Small intestine (tissue), 7 donors: Measurements from ENCODE around the gene CDH23. TPM values are rescaled to one million over a fixed set of nuclear protein-coding genes. Genes with fewer than 3 reads are reported as not detected.
A peak's percentile ranks its signal among the peaks of the same experiment; 100 is the strongest.

Experiments
- DNase-seq, 2 donors: peaks; one replicate each; pipeline versions ENCODE4 v3.0.0 to v3.0.0-alpha.2; 2013
- FAIRE-seq: peaks from 2 replicates; lab custom pipeline; 2012; peaks lifted over from hg19 to GRCh38; lab: Jason Lieb, UNC
- H3K27ac ChIP-seq, 3 donors: one replicate each; pipeline ENCODE4 v1.5.1; 2013; ENCODE audit warnings: low read length in 2 of 3, mild to moderate bottlenecking in 2 of 3, control low read depth in 1 of 3, inconsistent platforms in 1 of 3, low read depth in 1 of 3, moderate library complexity in 1 of 3
- H3K27me3 ChIP-seq, 3 donors: one replicate each; pipeline ENCODE4 v1.6.1; 2013; ENCODE audit warnings: low read length in 3 of 3, inconsistent platforms in 1 of 3; ENCODE audit not compliant: control insufficient read depth in 3 of 3, insufficient read depth in 3 of 3
- H3K36me3 ChIP-seq, 3 donors: one replicate each; pipeline ENCODE4 v1.6.1; 2013; ENCODE audit warnings: low read length in 3 of 3, inconsistent platforms in 1 of 3, low read depth in 1 of 3, mild to moderate bottlenecking in 1 of 3, moderate library complexity in 1 of 3; ENCODE audit not compliant: control insufficient read depth in 3 of 3, insufficient read depth in 2 of 3
- H3K4me1 ChIP-seq, 3 donors: one replicate each; pipeline ENCODE4 v1.6.1; 2013; ENCODE audit warnings: low read length in 2 of 3, inconsistent platforms in 1 of 3, low read depth in 1 of 3, mild to moderate bottlenecking in 1 of 3, moderate library complexity in 1 of 3; ENCODE audit not compliant: control insufficient read depth in 3 of 3, insufficient read depth in 2 of 3
- H3K4me3 ChIP-seq, 3 donors: one replicate each; pipeline ENCODE4 v1.5.1; 2013; ENCODE audit warnings: low read length in 3 of 3, control low read depth in 1 of 3, inconsistent platforms in 1 of 3, low read depth in 1 of 3, mild to moderate bottlenecking in 1 of 3, moderate library complexity in 1 of 3
- H3K9me3 ChIP-seq, 2 donors: one replicate each; pipeline ENCODE4 v1.6.1; 2013; ENCODE audit warnings: low read depth in 1 of 2, low read length in 1 of 2; ENCODE audit not compliant: control insufficient read depth in 2 of 2, insufficient read depth in 1 of 2
- WGBS, 3 donors: extraction: QIAGEN DNeasy Blood & Tissue Kit; methylation state at CpG; one replicate each; pipeline ENCODE4 v1.1.7; 2013; 5-methylcytosine and 5-hydroxymethylcytosine counted together
- polyA plus RNA-seq, 4 donors: library from polyadenylated mRNA; stranded (reverse) in 3 of 4; unstranded in 1 of 4; fragments of 200-250 nt in 3 of 4; fragments of 120-200 nt in 1 of 4; gene quantifications; one replicate each; pipeline versions ENCODE4 v1.2.1 to v1.2.3, GENCODE V29; 2013
- donor health status: healthy with polysubstance abuse.
- donor health status: control.
- donor health status: control.
- donor health status: Bipolar disorder and iron deficiency.
- donor health status: healthy.

CDH23 gene
- polyA plus RNA-seq, 4 donors: 0.89 to 2.5 (median 1.6) TPM

DNA sequence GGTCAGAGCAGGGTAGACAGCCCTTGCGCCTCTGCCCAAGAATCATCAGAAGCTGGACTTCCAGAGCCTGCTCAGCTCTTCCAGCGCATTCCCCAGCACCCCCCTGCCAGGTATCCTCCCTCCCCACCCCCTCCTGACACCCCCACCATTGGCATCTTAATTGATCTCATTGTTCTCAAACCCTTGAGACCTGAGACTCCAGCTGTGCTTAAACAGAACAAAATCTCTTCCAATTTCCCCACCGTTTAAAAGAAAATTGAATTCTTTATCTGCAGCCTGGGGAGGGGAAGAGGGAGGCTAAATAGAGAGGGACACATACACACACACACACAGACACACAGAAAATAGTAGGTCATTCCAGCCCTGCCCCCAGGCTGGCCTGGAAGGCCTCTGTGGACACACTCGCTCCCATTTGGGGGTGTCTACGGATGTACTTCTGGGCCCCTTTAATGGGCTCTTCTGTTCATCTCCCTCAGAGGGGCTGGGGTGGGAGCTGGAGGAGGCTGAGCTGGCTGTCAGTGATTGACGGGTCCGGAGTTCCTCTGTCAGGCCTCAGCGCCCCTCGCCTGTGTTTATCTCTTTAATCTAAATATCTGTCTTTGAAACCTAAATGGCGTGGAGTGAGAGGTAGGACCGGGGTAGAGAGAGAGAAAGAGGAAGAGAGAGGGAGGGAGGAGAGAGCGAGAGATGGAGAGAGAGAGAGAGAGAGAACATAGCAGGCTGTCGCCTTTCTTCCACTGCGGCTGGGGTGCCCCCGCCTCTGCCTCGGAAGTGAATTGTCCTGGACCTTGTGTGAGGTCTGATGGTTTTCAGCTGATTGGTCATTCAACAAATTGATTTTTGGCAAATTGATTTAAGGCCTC lies 261.1 kb downstream of the CDH23 start:
- H3K27me3 ChIP-seq: no peaks in the 10 kb centered on the region
- no peak overlapping the region for H3K27ac ChIP-seq
- WGBS, 3 donors: 86 to 92% (median 87%) methylated on average over 15 to 16 of the region's 16 CpGs
- no peak overlapping the region for H3K4me3 ChIP-seq
- H3K4me1 ChIP-seq: peaks cover 3 to 32% (median 7%) of the 10 kb centered on the region in 3 donors
- DNase-seq (no peak), FAIRE-seq (no peak)
- H3K9me3 ChIP-seq: no peaks in the 10 kb centered on the region
- H3K36me3 ChIP-seq: no peaks in the 10 kb centered on the region

DNA sequence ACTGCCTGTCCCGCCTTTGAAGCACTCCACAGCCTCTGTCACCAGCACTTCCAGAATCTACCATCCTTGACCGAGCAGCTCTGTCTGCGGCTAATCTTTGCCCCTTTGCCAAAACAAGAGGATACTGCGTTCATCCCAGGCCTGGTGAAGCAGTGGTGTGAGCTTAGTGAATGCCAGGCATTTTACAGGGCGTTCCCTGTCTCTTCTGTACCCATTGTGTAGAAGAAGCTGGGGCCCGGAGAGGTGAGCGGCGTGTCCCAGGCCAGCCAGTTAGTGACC lies 261.7 kb downstream of the CDH23 start:
- WGBS, 3 donors: 89 to 94% (median 92%) methylated on average over 8 of the region's 8 CpGs
- Histone ChIP-seq H3K27ac (peak overlapping the region in 1 of 3 donors; percentile 81), H3K4me1 (peaks cover 3 to 38% (median 8%) of the 10 kb centered on the region in 3 donors), H3K27me3 (no peaks in the 10 kb centered on the region), H3K4me3 (no peak overlapping the region), H3K9me3 (no peaks in the 10 kb centered on the region), H3K36me3 (no peaks in the 10 kb centered on the region)
- FAIRE-seq (no peak), DNase-seq (no peak)

DNA sequence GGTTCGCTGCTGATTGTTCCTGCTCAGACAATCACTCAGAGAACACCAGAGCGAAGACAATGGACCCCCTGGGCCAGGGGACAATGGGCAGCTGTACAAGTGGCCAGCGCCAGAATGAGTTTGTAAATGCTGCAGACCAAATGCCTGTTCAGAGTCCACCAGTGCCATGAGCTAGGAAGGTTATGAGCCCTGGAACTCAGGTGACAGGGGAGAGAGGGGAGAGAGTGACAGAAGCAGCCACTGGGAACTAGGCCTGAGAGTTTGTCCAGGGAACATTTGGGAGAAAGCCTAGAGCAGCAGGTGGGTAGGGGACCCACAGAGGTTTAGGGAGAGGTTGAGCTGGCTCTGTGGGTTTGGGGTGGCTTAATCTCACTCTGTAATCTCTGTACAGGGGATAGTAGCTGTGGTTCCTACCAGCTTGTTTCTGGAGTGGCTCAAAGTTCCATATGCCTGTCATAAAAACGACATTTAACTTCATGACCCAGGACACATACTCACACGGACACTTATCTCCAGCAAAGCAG lies 262.5 kb downstream of the CDH23 start:
- FAIRE-seq: no peak
- 29 to 58% (median 45%) methylated on average over 5 of the region's 5 CpGs for WGBS, 3 donors
- peak overlapping the region; percentile 81 to 86 (median 83) for H3K27ac ChIP-seq

DNA sequence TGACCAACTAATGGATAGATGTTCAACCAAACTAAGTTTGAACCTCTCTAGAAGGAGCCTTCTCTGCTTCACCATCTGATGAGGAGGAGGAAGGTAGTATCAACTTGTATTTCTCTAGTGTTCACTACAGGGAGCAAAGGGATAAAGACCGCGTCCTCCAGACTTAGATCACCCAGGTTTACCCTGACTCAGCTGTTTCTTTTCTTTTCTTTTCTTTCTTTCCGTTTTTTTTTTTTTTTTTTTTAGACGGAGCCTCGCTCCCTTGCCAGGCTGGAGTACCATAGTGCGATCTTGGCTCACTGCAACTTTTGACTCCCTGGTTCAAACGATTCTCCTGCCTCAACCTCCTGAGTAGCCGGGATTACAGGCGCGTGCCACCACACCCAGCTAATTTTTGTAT lies 263.0 kb downstream of the CDH23 start:
- H3K27ac ChIP-seq: peak overlapping the region in 2 of 3 donors; percentile 69 to 81
- H3K27me3 ChIP-seq: no peaks in the 10 kb centered on the region
- no peaks in the 10 kb centered on the region for H3K36me3 ChIP-seq
- DNase-seq: no peak
- 67 to 78% (median 74%) methylated on average over 10 of the region's 10 CpGs for WGBS, 3 donors
- FAIRE-seq: no peak
- no peaks in the 10 kb centered on the region for H3K9me3 ChIP-seq
- no peak overlapping the region for H3K4me3 ChIP-seq
- H3K4me1 ChIP-seq: peaks cover 3 to 40% (median 10%) of the 10 kb centered on the region in 3 donors

More for the DNA sequence above, 262.5 kb downstream of the CDH23 start:
- Histone ChIP-seq H3K36me3 (no peaks in the 10 kb centered on the region), H3K9me3 (no peaks in the 10 kb centered on the region), H3K4me1 (peaks cover 3 to 40% (median 10%) of the 10 kb centered on the region in 3 donors), H3K27me3 (no peaks in the 10 kb centered on the region), H3K4me3 (no peak overlapping the region)
- peak; percentile 78 to 81 for DNase-seq

DNA sequence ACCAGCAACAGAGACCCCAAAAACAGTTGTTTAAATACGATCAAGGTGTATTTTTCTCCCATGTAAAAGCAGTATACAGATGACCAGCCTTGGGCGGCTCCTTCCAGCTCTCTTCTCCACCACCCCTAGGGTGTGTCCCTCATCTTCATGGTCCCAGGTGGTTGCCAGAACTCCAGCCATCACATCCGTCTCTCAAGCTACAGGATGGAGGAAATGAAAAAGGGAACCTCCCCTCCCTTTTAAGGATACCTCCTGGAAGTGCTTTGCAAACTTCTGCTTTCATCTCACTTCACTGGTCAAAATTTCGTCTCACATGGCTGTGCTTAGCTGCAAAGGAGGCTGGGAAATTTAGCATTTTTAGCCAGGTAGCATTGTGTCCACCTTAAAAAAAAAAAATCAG lies 263.6 kb downstream of the CDH23 start:
- Histone ChIP-seq H3K27me3 (no peaks in the 10 kb centered on the region), H3K27ac (peak overlapping the region in 2 of 3 donors; percentile 69 to 81), H3K9me3 (no peaks in the 10 kb centered on the region), H3K4me1 (peaks cover 3 to 40% (median 10%) of the 10 kb centered on the region in 3 donors), H3K4me3 (no peak overlapping the region), H3K36me3 (no peaks in the 10 kb centered on the region)
- WGBS, 3 donors: 84 to 89% (median 88%) methylated on average over 4 of the region's 4 CpGs
- DNase-seq: no peak
- no peak for FAIRE-seq

DNA sequence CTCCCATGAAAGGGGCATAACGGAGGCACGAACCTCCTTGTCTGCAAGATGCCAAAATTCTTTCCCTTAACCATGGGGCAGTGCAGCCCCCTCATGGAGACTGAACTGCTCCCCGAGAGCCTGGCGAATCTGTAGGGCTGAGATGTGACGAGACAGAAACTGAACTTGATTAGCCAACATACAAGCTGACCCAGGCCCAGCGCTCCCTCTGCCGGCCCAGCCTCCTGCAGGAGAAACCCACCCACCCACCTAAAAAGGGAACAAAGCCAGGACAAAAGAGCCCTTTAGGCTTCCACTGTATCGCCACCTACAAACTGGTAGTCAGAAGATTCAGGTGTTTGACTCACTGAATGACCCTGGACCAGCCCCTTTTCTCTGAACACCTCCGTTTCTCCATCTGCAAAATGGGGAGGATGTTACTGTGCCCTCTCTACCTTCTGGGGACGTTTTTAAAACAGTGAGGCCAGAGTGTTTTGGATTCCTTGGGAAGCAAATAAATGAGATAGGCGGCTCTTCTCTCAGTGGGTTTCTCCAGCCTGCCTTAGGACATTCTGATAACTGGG lies 264.4 kb downstream of the CDH23 start:
- peaks cover 3 to 36% (median 10%) of the 10 kb centered on the region in 3 donors for H3K4me1 ChIP-seq
- 74 to 87% (median 74%) methylated on average over 11 of the region's 11 CpGs for WGBS, 3 donors
- H3K27ac ChIP-seq: no peak overlapping the region
- DNase-seq (no peak), FAIRE-seq (no peak)
- no peaks in the 10 kb centered on the region for H3K27me3 ChIP-seq
- no peaks in the 10 kb centered on the region for H3K9me3 ChIP-seq
- H3K4me3 ChIP-seq: no peak overlapping the region
- H3K36me3 ChIP-seq: no peaks in the 10 kb centered on the region

DNA sequence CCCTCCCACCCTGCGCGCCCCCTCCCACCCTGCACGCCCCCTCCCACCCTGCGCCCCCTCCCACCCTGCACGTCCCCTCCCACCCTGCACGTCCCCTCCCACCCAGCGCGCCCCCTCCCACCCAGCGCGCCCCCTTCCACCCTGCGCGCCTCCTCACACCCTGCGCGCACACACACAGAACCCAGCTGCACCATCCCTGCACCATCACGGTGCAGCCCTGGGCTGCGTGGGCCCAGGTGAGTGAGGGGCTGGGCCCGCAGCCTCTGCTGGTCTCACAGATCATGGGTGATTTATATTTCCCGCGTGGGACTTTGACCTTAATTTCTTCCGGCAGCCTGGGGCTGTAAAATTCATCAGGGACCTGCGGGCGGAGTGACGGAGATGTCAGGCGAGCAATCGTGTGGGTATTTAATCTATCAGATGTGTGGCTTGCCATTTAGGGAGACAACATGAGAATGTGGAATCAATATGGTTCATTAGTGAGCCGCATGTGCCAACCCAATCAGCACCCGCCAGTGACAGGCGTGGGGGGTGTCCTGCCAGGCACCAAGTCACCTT lies 265.1 kb downstream of the CDH23 start:
- Histone ChIP-seq H3K27me3 (no peaks in the 10 kb centered on the region), H3K4me1 (peaks cover 3 to 36% (median 10%) of the 10 kb centered on the region in 3 donors), H3K36me3 (no peaks in the 10 kb centered on the region), H3K4me3 (no peak overlapping the region), H3K27ac (peak overlapping the region in 2 of 3 donors; percentile 50 to 62), H3K9me3 (no peaks in the 10 kb centered on the region)
- peak; percentile 72 to 84 for DNase-seq
- no peak for FAIRE-seq
- WGBS, 3 donors: 37 to 72% (median 51%) methylated on average over 22 to 27 of the region's 28 CpGs

DNA sequence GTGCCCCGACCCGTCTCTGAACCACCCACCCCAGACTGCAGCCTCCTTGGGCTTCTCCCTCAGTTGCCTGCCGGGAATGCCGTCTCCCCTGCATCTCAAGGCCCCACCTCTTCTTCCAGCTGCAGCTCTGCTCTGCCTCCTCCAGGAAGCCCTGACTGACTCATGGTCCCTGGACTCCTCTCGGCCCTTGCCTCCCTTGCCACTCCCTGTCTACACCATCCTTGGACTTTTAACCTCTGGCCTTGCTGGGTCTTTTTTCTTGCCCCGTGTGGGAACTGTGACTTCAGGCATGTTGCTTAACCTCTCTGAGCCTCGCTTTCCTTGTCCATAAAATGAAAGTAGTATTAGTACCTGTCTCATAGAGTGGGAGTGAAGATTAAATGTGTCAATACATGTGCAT lies 266.6 kb downstream of the CDH23 start:
- 47 to 72% (median 58%) methylated on average over 7 of the region's 7 CpGs for WGBS, 3 donors
- peak in 1 of 2 donors; percentile 95 for DNase-seq
- Histone ChIP-seq H3K4me3 (no peak overlapping the region), H3K27me3 (no peaks in the 10 kb centered on the region), H3K36me3 (no peaks in the 10 kb centered on the region), H3K27ac (peak overlapping the region in 1 of 3 donors; percentile 27), H3K9me3 (no peaks in the 10 kb centered on the region), H3K4me1 (peaks cover 3 to 36% (median 10%) of the 10 kb centered on the region in 3 donors)
- FAIRE-seq: no peak
